ENCODE measurements around the gene RPN2. TPM values are rescaled to one million over a fixed set of nuclear protein-coding genes. Genes with fewer than 3 reads are reported as not detected.

The RPN2 gene
- total and polyA plus RNA-seq, 7 donors: 66.4 to 131 (median 94.9) TPM

- Histone ChIP-seq H3K27ac (no peak overlapping the region), H3K36me3 (ENCODE audit: insufficient read depth in 1 of 2, low read depth in 1 of 2) (no peaks in the 10 kb centered on the region), H3K9me3 (no peaks in the 10 kb centered on the region), H3K4me3 (no peak overlapping the region), H3K27me3 (ENCODE audit: insufficient read depth in 3 of 3, low read length in 2 of 3) (no peaks in the 10 kb centered on the region), H3K4me1 (peaks cover 4% of the 10 kb centered on the region)
- TF ChIP-seq CTCF (IDR thresholded peaks at IDR 0.05): no peak
- ATAC-seq (no peak), DNase-seq (no peak)
- intact Hi-C loops (cut with DNase I): no loop called here
- WGBS, 3 donors: 87 to 93% (median 90%) methylated on average over 9 of the region's 9 CpGs
Observed at GRCh38 chr20:37283530-37284195, 104.5 kb downstream of the RPN2 start.

- Histone ChIP-seq H3K27ac (no peak overlapping the region), H3K36me3 (ENCODE audit: insufficient read depth in 1 of 2, low read depth in 1 of 2) (no peaks in the 10 kb centered on the region), H3K4me3 (no peak overlapping the region), H3K27me3 (ENCODE audit: insufficient read depth in 3 of 3, low read length in 2 of 3) (no peaks in the 10 kb centered on the region), H3K4me1 (peaks cover 8% of the 10 kb centered on the region), H3K9me3 (no peaks in the 10 kb centered on the region)
- 87 to 90% (median 88%) methylated on average over 6 of the region's 6 CpGs for WGBS, 3 donors
- ATAC-seq: no peak
- no peak for TF ChIP-seq CTCF (IDR thresholded peaks at IDR 0.05)
- no peak for DNase-seq
- intact Hi-C loops (cut with DNase I): loop anchor here in 1 of 2 donors (5.0 kb wide), 1 partner anchor 98 kb away; no protein-coding TSS in a partner anchor
Observed at GRCh38 chr20:37284691-37285161, 105.6 kb downstream of the RPN2 start.

- Histone ChIP-seq H3K4me3 (no peak overlapping the region), H3K36me3 (ENCODE audit: insufficient read depth in 1 of 2, low read depth in 1 of 2) (no peaks in the 10 kb centered on the region), H3K27me3 (ENCODE audit: insufficient read depth in 3 of 3, low read length in 2 of 3) (no peaks in the 10 kb centered on the region), H3K9me3 (no peaks in the 10 kb centered on the region), H3K27ac (no peak overlapping the region), H3K4me1 (peaks cover 15% of the 10 kb centered on the region)
- intact Hi-C loops (cut with DNase I): loop anchor here in 1 of 2 donors (5.0 kb wide), 1 partner anchor 96 kb away; no protein-coding TSS in a partner anchor
- no peak for TF ChIP-seq CTCF (IDR thresholded peaks at IDR 0.05)
- ATAC-seq (no peak), DNase-seq (no peak)
- 82 to 87% (median 83%) methylated on average over 12 of the region's 12 CpGs for WGBS, 3 donors
Observed at GRCh38 chr20:37285664-37286374, 106.7 kb downstream of the RPN2 start.

GRCh38 chr20:37288091-37288490 lies 109.0 kb downstream of the RPN2 start:
- Histone ChIP-seq H3K27ac (peak overlapping the region; percentile 6), H3K9me3 (no peaks in the 10 kb centered on the region), H3K4me3 (no peak overlapping the region), H3K4me1 (peaks cover 17% of the 10 kb centered on the region), H3K27me3 (ENCODE audit: insufficient read depth in 3 of 3, low read length in 2 of 3) (no peaks in the 10 kb centered on the region), H3K36me3 (ENCODE audit: insufficient read depth in 1 of 2, low read depth in 1 of 2) (no peaks in the 10 kb centered on the region)
- DNase-seq: no peak
- intact Hi-C loops (cut with DNase I): loop anchor here in 1 of 2 donors (5.0 kb wide), 1 partner anchor 94 kb away; no protein-coding TSS in a partner anchor
- peak in 3 of 4 donors; percentile 22 to 55 (median 38) for ATAC-seq
- no peak for TF ChIP-seq CTCF (IDR thresholded peaks at IDR 0.05)
- WGBS, 3 donors: 70 to 74% (median 73%) methylated on average over 4 of the region's 4 CpGs
